Neural cell (in vitro differentiated cells): ENCODE measurements around the gene QSER1. TPM values are rescaled to one million over a fixed set of nuclear protein-coding genes. Genes with fewer than 3 reads are reported as not detected.
"Not testable (repeated sequence)": the region's sequence is repeated elsewhere in the genome, so short reads cannot be mapped to it uniquely, and the experiment has no call there.

Experiments used
- H2AFZ ChIP-seq: fragments of 200-600, 300-800 bp; sonication (generic), shearing (Covaris generic); 2 replicates; pipeline ENCODE4 v1.6.0; 2014; ENCODE audit warnings: low read depth, mild to moderate bottlenecking, antibody characterized with exemption, low read length, moderate library complexity
- H3F3A ChIP-seq: fragments of 200-600 bp; shearing (Covaris generic); 2 replicates; pipeline ENCODE4 v1.6.1; 2016; ENCODE audit warnings: mild to moderate bottlenecking, moderate library complexity, mixed read lengths, antibody characterized with exemption, low read length; ENCODE audit not compliant: insufficient read depth, poor library complexity, severe bottlenecking
- H3K27ac ChIP-seq: fragments of 200-600, 300-800 bp; sonication (generic), shearing (Covaris generic); 2 replicates; pipeline ENCODE4 v1.5.1; 2014; ENCODE audit warnings: mild to moderate bottlenecking, low read length, moderate library complexity
- H3K27me3 ChIP-seq: fragments of 300-800, 200-600 bp; sonication (generic), shearing (Covaris generic); 2 replicates; pipeline ENCODE4 v1.6.0; 2014; ENCODE audit warnings: mild to moderate bottlenecking, low read depth, low read length, moderate library complexity; ENCODE audit not compliant: insufficient read depth
- H3K36me3 ChIP-seq: fragments of 300-800, 200-600 bp; sonication (generic), shearing (Covaris generic); 2 replicates; pipeline ENCODE4 v1.5.1; 2014; ENCODE audit warnings: mild to moderate bottlenecking, antibody characterized with exemption, low read length, moderate library complexity; ENCODE audit not compliant: insufficient read depth
- H3K4me2 ChIP-seq: fragments of 300-800, 200-600 bp; sonication (generic), shearing (Covaris generic); 2 replicates; pipeline ENCODE4 v1.6.0; 2014; ENCODE audit warnings: mild to moderate bottlenecking, low read length
- H3K4me3 ChIP-seq: fragments of 300-800, 200-600 bp; sonication (generic), shearing (Covaris generic); 2 replicates; pipeline ENCODE4 v1.5.1; 2014; ENCODE audit warnings: mild to moderate bottlenecking, low read length, moderate library complexity
- H3K79me2 ChIP-seq: fragments of 200-600 bp; shearing (Covaris generic); replicated peaks from 2 replicates; pipeline ENCODE4 v1.6.0; 2014; ENCODE audit warnings: mild to moderate bottlenecking, low read length, moderate library complexity; ENCODE audit not compliant: insufficient read depth
- H3K9ac ChIP-seq: fragments of 300-800, 200-600 bp; sonication (generic), shearing (Covaris generic); 2 replicates; pipeline ENCODE4 v1.6.1; 2016; ENCODE audit warnings: mild to moderate bottlenecking, low read length, mixed read lengths
- H3K9me2 ChIP-seq: fragments of 200-600 bp; shearing (Covaris generic); 2 replicates; pipeline ENCODE4 v1.6.1; 2016; ENCODE audit warnings: mild to moderate bottlenecking, low read length, mixed read lengths; ENCODE audit not compliant: insufficient read depth
- H3K9me3 ChIP-seq: fragments of 200-600, 300-800 bp; sonication (generic), shearing (Covaris generic); 2 replicates; pipeline ENCODE4 v1.6.1; 2016; ENCODE audit warnings: mild to moderate bottlenecking, mixed run types, low read length, moderate library complexity, mixed read lengths
- H4K20me1 ChIP-seq: fragments of 200-600 bp; shearing (Covaris generic); 2 replicates; pipeline ENCODE4 v1.6.1; 2016; ENCODE audit warnings: mild to moderate bottlenecking, mixed run types; ENCODE audit not compliant: insufficient read depth
- EP300 ChIP-seq: fragments of 450-650 bp; conservative IDR thresholded peaks from 2 replicates; pipeline ENCODE4 v1.6.1; 2014; ENCODE audit warnings: antibody characterized with exemption, mild to moderate bottlenecking, moderate library complexity; ENCODE audit not compliant: poor library complexity, severe bottlenecking
- EZH2 ChIP-seq: fragments of 200-600, 300-800 bp; shearing (Covaris generic), sonication (generic); IDR thresholded peaks from 2 replicates; pipeline ENCODE4 v1.6.1; 2014; ENCODE audit warnings: antibody characterized with exemption, low read length, borderline replicate concordance, mild to moderate bottlenecking; ENCODE audit not compliant: insufficient read depth, poor library complexity, severe bottlenecking
- MXI1 ChIP-seq: fragments of 450-650 bp; conservative IDR thresholded peaks from 2 replicates; pipeline ENCODE4 v1.6.1; 2014; ENCODE audit warnings: antibody characterized with exemption, mild to moderate bottlenecking; ENCODE audit not compliant: poor library complexity, severe bottlenecking
- POLR2AphosphoS5 ChIP-seq: IDR thresholded peaks from 2 replicates; pipeline ENCODE4 v1.6.1; 2012
- RAD21 ChIP-seq: fragments of 450-650 bp; conservative IDR thresholded peaks from 2 replicates; pipeline ENCODE4 v1.6.1; 2014; ENCODE audit warnings: antibody characterized with exemption, mild to moderate bottlenecking, moderate library complexity
- SMC3 ChIP-seq: fragments of 450-650 bp; conservative IDR thresholded peaks from 2 replicates; pipeline ENCODE4 v1.6.1; 2014; ENCODE audit warnings: antibody characterized with exemption, mild to moderate bottlenecking, moderate library complexity; ENCODE audit not compliant: poor library complexity
- TAF1 ChIP-seq: IDR thresholded peaks from 2 replicates; pipeline ENCODE4 v1.6.1; 2012; ENCODE audit warnings: low read depth
- polyA plus RNA-seq: library from polyadenylated mRNA; depleted of rRNA; stranded (reverse); fragments of >200 nt; gene quantifications from 2 replicates; pipeline ENCODE4 v1.2.3, GENCODE V29; 2014
- TF ChIP-seq, protein P1 (sequence below): IDR thresholded peaks from 2 replicates; pipeline ENCODE4 v1.6.1; 2012; ENCODE audit warnings: borderline replicate concordance
- TF ChIP-seq, protein P2 (sequence below): fragments of 450-650 bp; IDR thresholded peaks from 2 replicates; pipeline ENCODE4 v1.5.1; 2014; ENCODE audit warnings: antibody characterized with exemption, mild to moderate bottlenecking, moderate library complexity; ENCODE audit not compliant: poor library complexity, severe bottlenecking

QSER1 gene
- polyA plus RNA-seq, 1 donor from 2014 or later: 18.1 TPM

DNA sequence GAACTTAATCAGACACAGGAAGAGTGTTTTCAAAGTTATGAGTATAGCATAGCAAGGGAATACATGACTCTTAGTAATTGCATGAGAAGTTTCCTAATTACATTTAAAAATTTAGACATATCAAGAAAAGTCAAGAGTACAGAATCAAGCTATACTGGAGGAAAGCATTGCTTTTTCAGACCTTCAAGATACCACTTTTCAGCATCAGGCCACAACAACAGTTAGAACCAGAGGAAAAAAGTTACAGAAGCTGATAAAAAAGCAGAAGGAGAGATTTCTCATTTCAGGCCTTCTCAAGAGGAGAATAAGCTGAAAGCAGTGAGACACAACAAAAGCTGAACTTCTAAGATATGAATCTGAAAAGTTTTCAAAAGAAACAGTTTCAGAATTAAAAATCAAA lies 28.1 kb upstream of the QSER1 start:
- H4K20me1 ChIP-seq: no peaks in the 10 kb centered on the region
- no peak overlapping the region for H3K4me3 ChIP-seq
- H3K27me3 ChIP-seq: no peaks in the 10 kb centered on the region
- H3K9me3 ChIP-seq: no peaks in the 10 kb centered on the region
- H3K79me2 ChIP-seq: no peaks in the 10 kb centered on the region
- no peaks in the 10 kb centered on the region for H3K9me2 ChIP-seq
- H3K27ac ChIP-seq: no peak overlapping the region
- no peak overlapping the region for H2AFZ ChIP-seq
- no peak overlapping the region for H3K9ac ChIP-seq
- H3K4me2 ChIP-seq: no peak overlapping the region
- H3F3A ChIP-seq: no peaks in the 10 kb centered on the region
- no peaks in the 10 kb centered on the region for H3K36me3 ChIP-seq
- TF ChIP-seq SMC3: no peak
- no peak for TF ChIP-seq TAF1
- no peak for TF ChIP-seq POLR2AphosphoS5
- no peak for TF ChIP-seq MXI1
- no peak for TF ChIP-seq EZH2
- no peak for TF ChIP-seq RAD21
- TF ChIP-seq EP300: no peak
- TF ChIP-seq, protein P1, sequence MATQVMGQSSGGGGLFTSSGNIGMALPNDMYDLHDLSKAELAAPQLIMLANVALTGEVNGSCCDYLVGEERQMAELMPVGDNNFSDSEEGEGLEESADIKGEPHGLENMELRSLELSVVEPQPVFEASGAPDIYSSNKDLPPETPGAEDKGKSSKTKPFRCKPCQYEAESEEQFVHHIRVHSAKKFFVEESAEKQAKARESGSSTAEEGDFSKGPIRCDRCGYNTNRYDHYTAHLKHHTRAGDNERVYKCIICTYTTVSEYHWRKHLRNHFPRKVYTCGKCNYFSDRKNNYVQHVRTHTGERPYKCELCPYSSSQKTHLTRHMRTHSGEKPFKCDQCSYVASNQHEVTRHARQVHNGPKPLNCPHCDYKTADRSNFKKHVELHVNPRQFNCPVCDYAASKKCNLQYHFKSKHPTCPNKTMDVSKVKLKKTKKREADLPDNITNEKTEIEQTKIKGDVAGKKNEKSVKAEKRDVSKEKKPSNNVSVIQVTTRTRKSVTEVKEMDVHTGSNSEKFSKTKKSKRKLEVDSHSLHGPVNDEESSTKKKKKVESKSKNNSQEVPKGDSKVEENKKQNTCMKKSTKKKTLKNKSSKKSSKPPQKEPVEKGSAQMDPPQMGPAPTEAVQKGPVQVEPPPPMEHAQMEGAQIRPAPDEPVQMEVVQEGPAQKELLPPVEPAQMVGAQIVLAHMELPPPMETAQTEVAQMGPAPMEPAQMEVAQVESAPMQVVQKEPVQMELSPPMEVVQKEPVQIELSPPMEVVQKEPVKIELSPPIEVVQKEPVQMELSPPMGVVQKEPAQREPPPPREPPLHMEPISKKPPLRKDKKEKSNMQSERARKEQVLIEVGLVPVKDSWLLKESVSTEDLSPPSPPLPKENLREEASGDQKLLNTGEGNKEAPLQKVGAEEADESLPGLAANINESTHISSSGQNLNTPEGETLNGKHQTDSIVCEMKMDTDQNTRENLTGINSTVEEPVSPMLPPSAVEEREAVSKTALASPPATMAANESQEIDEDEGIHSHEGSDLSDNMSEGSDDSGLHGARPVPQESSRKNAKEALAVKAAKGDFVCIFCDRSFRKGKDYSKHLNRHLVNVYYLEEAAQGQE: no peak
- TF ChIP-seq, protein P2, sequence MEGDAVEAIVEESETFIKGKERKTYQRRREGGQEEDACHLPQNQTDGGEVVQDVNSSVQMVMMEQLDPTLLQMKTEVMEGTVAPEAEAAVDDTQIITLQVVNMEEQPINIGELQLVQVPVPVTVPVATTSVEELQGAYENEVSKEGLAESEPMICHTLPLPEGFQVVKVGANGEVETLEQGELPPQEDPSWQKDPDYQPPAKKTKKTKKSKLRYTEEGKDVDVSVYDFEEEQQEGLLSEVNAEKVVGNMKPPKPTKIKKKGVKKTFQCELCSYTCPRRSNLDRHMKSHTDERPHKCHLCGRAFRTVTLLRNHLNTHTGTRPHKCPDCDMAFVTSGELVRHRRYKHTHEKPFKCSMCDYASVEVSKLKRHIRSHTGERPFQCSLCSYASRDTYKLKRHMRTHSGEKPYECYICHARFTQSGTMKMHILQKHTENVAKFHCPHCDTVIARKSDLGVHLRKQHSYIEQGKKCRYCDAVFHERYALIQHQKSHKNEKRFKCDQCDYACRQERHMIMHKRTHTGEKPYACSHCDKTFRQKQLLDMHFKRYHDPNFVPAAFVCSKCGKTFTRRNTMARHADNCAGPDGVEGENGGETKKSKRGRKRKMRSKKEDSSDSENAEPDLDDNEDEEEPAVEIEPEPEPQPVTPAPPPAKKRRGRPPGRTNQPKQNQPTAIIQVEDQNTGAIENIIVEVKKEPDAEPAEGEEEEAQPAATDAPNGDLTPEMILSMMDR: no peak

DNA sequence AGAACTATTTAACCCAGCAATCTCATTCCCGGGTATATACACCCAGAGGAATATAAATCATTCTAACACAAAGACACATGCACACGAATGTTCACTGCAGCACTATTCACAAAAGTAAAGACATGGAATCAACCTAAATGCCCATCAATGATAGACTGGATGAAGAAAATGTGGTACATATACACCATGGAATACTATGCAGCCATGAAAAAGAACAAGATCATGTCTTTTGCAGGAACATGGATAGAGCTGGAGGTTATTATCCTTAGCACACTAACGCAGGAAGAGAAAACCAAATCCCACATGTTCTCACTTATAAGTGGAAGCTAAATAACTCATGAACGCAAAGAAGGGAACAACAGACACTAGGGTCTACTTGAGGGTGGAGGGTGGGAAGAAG lies 23.9 kb upstream of the QSER1 start:
- H3K27me3 ChIP-seq, H3K4me3 ChIP-seq, H3K79me2 ChIP-seq, H3K9me3 ChIP-seq, H3K9me2 ChIP-seq, H3K4me2 ChIP-seq, H3K36me3 ChIP-seq, H3F3A ChIP-seq, H3K9ac ChIP-seq, H2AFZ ChIP-seq, H3K27ac ChIP-seq, H4K20me1 ChIP-seq: not testable (repeated sequence)

DNA sequence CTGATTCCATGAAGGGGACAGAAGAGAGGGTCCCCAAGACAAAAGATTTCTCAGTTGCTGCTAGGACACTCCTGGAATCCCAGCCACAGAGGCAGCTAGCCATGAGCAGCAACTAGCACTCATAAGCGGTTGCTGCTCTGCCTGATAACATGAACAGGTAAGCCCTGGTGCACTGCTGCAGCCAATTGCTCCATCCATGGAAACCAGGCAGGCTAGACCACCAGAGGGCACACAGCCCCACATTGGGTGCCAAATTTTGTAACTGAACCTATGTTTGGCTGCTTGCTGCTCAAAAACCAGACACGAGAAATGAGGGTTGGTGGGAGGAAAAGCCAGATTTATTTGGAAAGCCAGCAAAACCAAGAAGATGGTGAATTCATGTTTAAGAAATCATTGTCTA lies 21.9 kb upstream of the QSER1 start:
- no peaks in the 10 kb centered on the region for H3K36me3 ChIP-seq
- H3K4me3 ChIP-seq: no peak overlapping the region
- H3K9me3 ChIP-seq: no peaks in the 10 kb centered on the region
- H3K27ac ChIP-seq: no peak overlapping the region
- H3K27me3 ChIP-seq: no peaks in the 10 kb centered on the region
- TF ChIP-seq, protein P2: no peak
- TF ChIP-seq TAF1 (no peak), POLR2AphosphoS5 (no peak), EP300 (no peak), SMC3 (no peak), MXI1 (no peak)
- H3F3A ChIP-seq: no peaks in the 10 kb centered on the region
- no peak overlapping the region for H3K4me2 ChIP-seq
- no peaks in the 10 kb centered on the region for H3K79me2 ChIP-seq
- no peaks in the 10 kb centered on the region for H4K20me1 ChIP-seq
- no peak overlapping the region for H2AFZ ChIP-seq
- no peak overlapping the region for H3K9ac ChIP-seq
- no peaks in the 10 kb centered on the region for H3K9me2 ChIP-seq
